ENCODE data around the gene APPBP2. TPM values are rescaled to one million over a fixed set of nuclear protein-coding genes. Genes with fewer than 3 reads are reported as not detected.
"Not testable (repeated sequence)": the region's sequence is repeated elsewhere in the genome, so short reads cannot be mapped to it uniquely, and the experiment has no call there.

The APPBP2 gene
- total RNA-seq, 1 experiment from 2014 or later = 32.5 TPM

DNA sequence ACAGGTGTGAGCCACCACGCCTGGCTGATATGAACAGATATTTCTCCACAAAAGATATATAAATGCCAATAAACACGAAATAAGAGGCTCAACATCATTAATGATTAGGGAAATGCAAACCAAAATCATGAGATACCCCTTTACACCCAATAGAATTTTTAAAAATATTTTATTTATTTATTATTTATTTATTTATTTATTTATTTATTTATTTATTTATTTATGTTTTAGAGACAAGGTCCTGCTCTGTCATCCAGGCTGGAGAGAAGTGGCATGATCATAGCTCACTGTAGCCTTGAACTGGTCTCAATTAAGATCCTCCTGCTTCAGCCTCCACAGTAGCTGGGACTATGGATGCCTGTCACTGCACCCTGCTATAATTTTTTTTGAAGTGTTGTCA lies 30.8 kb downstream of the APPBP2 start:
- Histone ChIP-seq H3K36me3 (ENCODE audit: low read depth) (peaks cover 65% of the 10 kb centered on the region), H3F3A (ENCODE audit: insufficient read depth, low read depth) (no peaks in the 10 kb centered on the region), H3K27ac (no peak overlapping the region), H3K4me1 (replicated peaks; ENCODE audit: insufficient read depth) (no peaks in the 10 kb centered on the region), H3K4me2 (no peak overlapping the region), H3K9me2 (ENCODE audit: insufficient read depth) (no peaks in the 10 kb centered on the region), H2AFZ (no peak overlapping the region), H3K4me3 (no peak overlapping the region), H4K20me1 (ENCODE audit: insufficient read depth) (0 out of 2 replicates have a peak, but pooled peaks cover 12% of the 10 kb centered on the region), H3K27me3 (ENCODE audit: insufficient read depth, low read depth) (no peaks in the 10 kb centered on the region), H3K9me3 (ENCODE audit: insufficient read depth, low read depth) (peaks cover 21% of the 10 kb centered on the region; the same call in 1 of the 2 replicates), H3K79me2 (ENCODE audit: low read depth) (peaks cover 8% of the 10 kb centered on the region; the same call in 1 of the 2 replicates)
- TF ChIP-seq EZH2 (IDR thresholded peaks at IDR 0.05; ENCODE audit: low read depth) = no peak
- TF ChIP-seq, protein P1, sequence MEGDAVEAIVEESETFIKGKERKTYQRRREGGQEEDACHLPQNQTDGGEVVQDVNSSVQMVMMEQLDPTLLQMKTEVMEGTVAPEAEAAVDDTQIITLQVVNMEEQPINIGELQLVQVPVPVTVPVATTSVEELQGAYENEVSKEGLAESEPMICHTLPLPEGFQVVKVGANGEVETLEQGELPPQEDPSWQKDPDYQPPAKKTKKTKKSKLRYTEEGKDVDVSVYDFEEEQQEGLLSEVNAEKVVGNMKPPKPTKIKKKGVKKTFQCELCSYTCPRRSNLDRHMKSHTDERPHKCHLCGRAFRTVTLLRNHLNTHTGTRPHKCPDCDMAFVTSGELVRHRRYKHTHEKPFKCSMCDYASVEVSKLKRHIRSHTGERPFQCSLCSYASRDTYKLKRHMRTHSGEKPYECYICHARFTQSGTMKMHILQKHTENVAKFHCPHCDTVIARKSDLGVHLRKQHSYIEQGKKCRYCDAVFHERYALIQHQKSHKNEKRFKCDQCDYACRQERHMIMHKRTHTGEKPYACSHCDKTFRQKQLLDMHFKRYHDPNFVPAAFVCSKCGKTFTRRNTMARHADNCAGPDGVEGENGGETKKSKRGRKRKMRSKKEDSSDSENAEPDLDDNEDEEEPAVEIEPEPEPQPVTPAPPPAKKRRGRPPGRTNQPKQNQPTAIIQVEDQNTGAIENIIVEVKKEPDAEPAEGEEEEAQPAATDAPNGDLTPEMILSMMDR (conservative IDR thresholded peaks at IDR 0.05) = no peak
- no peak for DNase-seq
- CTCF ChIA-PET = no interaction called here
- no TSS peak for BruUV-seq (replicated peaks)
- POLR2A ChIA-PET (ENCODE audit: unreplicated experiment) = no interaction called here
- intact Hi-C loops (cut with micrococcal nuclease; ENCODE audit: unreplicated experiment) = no loop called here

DNA sequence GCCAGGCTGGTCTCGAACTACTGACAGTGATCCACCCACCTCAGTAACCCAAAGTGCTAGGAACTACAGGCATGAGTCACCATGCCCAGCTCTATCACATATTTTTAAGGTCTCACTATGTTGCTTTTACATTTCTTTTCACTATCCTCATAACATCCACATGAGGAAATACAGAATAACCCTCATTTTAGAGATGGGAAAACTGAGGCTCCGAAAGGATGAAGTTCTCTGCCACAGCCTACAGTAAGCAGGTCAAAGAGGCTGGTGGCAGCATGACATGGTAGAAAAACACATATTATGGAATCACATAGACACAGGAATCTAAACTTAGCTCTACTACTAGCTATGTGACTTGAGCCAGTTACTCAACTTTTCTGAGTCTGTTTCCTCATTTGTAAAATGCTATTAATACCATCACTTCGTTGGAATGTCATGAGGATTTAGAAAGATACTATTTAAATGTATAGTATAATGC lies 32.2 kb downstream of the APPBP2 start:
- Histone ChIP-seq H3K27ac (no peak overlapping the region), H3K36me3 (ENCODE audit: low read depth) (peaks cover 66% of the 10 kb centered on the region), H3K4me2 (no peak overlapping the region), H2AFZ (no peak overlapping the region), H3F3A (ENCODE audit: insufficient read depth, low read depth) (no peaks in the 10 kb centered on the region), H4K20me1 (ENCODE audit: insufficient read depth) (0 out of 2 replicates have a peak, but pooled peaks cover 6% of the 10 kb centered on the region), H3K4me3 (no peak overlapping the region), H3K9me3 (ENCODE audit: insufficient read depth, low read depth) (peaks cover 21% of the 10 kb centered on the region; the same call in 1 of the 2 replicates), H3K79me2 (ENCODE audit: low read depth) (peaks cover 4% of the 10 kb centered on the region; the same call in 1 of the 2 replicates), H3K9me2 (ENCODE audit: insufficient read depth) (no peaks in the 10 kb centered on the region), H3K27me3 (ENCODE audit: insufficient read depth, low read depth) (no peaks in the 10 kb centered on the region), H3K4me1 (replicated peaks; ENCODE audit: insufficient read depth) (no peaks in the 10 kb centered on the region)
- TF ChIP-seq EZH2 (IDR thresholded peaks at IDR 0.05; ENCODE audit: low read depth) = no peak
- TF ChIP-seq, protein P1 (conservative IDR thresholded peaks at IDR 0.05) = no peak
- ChIA-PET POLR2A (ENCODE audit: unreplicated experiment) (no interaction called here), CTCF (no interaction called here)
- no peak for DNase-seq
- intact Hi-C loops (cut with micrococcal nuclease; ENCODE audit: unreplicated experiment) = no loop called here
- TSS peak; percentile 12 for BruUV-seq (replicated peaks)

GRCh38 chr17:60491771-60492170 lies 34.3 kb downstream of the APPBP2 start:
- no peaks in the 10 kb centered on the region for H3F3A ChIP-seq (ENCODE audit: insufficient read depth, low read depth)
- H3K4me2 ChIP-seq = no peak overlapping the region
- H3K27ac ChIP-seq = no peak overlapping the region
- H3K4me3 ChIP-seq = no peak overlapping the region
- ChIA-PET CTCF (interaction anchor here (0.6 kb wide), 1 partner anchor 95 kb away, joined by 3 read pairs; no protein-coding TSS in a partner anchor), POLR2A (ENCODE audit: unreplicated experiment) (no interaction called here)
- TF ChIP-seq, protein P1 (conservative IDR thresholded peaks at IDR 0.05) = no peak
- no peak for TF ChIP-seq EZH2 (IDR thresholded peaks at IDR 0.05; ENCODE audit: low read depth)
- intact Hi-C loops (cut with micrococcal nuclease; ENCODE audit: unreplicated experiment) = no loop called here
- no peaks in the 10 kb centered on the region for H3K9me2 ChIP-seq (ENCODE audit: insufficient read depth)
- peaks cover 3% of the 10 kb centered on the region; the same call in 1 of the 2 replicates for H3K79me2 ChIP-seq (ENCODE audit: low read depth)
- DNase-seq = no peak
- H3K4me1 ChIP-seq (replicated peaks; ENCODE audit: insufficient read depth) = no peaks in the 10 kb centered on the region
- H4K20me1 ChIP-seq (ENCODE audit: insufficient read depth) = 0 out of 2 replicates have a peak, but pooled peaks cover 4% of the 10 kb centered on the region
- H3K27me3 ChIP-seq (ENCODE audit: insufficient read depth, low read depth) = no peaks in the 10 kb centered on the region
- H3K36me3 ChIP-seq (ENCODE audit: low read depth) = peaks cover 71% of the 10 kb centered on the region
- BruUV-seq (replicated peaks) = no TSS peak
- H2AFZ ChIP-seq = no peak overlapping the region
- peaks cover 36% of the 10 kb centered on the region; the same call in 1 of the 2 replicates for H3K9me3 ChIP-seq (ENCODE audit: insufficient read depth, low read depth)

GRCh38 chr17:60490594-60490993 lies 35.4 kb downstream of the APPBP2 start:
- H3K27ac ChIP-seq; H3F3A ChIP-seq (ENCODE audit: insufficient read depth, low read depth); H3K9me2 ChIP-seq (ENCODE audit: insufficient read depth); CTCF ChIA-PET; intact Hi-C loops (cut with micrococcal nuclease; ENCODE audit: unreplicated experiment); H4K20me1 ChIP-seq (ENCODE audit: insufficient read depth); DNase-seq; H3K4me1 ChIP-seq (replicated peaks; ENCODE audit: insufficient read depth); H3K27me3 ChIP-seq (ENCODE audit: insufficient read depth, low read depth); POLR2A ChIA-PET (ENCODE audit: unreplicated experiment); H3K4me2 ChIP-seq; H3K79me2 ChIP-seq (ENCODE audit: low read depth); H3K4me3 ChIP-seq; H2AFZ ChIP-seq; BruUV-seq (replicated peaks): not testable (repeated sequence)
- Histone ChIP-seq H3K9me3 (ENCODE audit: insufficient read depth, low read depth) (peaks cover 48% of the 10 kb centered on the region), H3K36me3 (ENCODE audit: low read depth) (peaks cover 68% of the 10 kb centered on the region)

Measured in PC-9 (cell line).